GM21360 (cell line): ENCODE measurements around the gene MALRD1.
"Not testable (repeated sequence)": the region's sequence is repeated elsewhere in the genome, so short reads cannot be mapped to it uniquely, and the experiment has no call there.

ENCODE experiments used
- ATAC-seq: cut with Tn5 transposase; IDR thresholded peaks from one replicate; pipeline ENCODE4 v1.9.1; 2021; ENCODE audit warnings: mild to moderate bottlenecking, moderate library complexity; ENCODE audit not compliant: unreplicated experiment

Gene MALRD1

DNA sequence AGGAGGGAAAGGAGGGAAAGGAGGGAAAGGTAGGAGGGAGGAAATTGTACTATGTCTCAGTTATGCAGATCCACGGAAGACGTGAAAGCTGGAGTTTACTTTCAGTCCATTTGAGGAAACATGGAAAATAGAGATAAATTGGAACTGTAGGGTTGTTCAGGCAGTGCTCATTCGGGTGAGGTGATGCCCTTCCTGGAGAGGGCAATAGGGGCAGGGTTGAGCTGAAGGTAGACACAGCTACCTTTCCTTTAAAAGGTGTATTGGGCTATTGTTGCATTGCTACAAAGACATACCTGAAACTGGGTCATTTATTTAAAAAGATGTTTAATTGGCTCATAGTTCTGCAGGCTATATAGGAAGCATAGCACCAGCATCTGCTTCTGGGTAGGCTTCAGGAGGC, 650.7 kb downstream of the MALRD1 start:
- no peak for ATAC-seq

DNA sequence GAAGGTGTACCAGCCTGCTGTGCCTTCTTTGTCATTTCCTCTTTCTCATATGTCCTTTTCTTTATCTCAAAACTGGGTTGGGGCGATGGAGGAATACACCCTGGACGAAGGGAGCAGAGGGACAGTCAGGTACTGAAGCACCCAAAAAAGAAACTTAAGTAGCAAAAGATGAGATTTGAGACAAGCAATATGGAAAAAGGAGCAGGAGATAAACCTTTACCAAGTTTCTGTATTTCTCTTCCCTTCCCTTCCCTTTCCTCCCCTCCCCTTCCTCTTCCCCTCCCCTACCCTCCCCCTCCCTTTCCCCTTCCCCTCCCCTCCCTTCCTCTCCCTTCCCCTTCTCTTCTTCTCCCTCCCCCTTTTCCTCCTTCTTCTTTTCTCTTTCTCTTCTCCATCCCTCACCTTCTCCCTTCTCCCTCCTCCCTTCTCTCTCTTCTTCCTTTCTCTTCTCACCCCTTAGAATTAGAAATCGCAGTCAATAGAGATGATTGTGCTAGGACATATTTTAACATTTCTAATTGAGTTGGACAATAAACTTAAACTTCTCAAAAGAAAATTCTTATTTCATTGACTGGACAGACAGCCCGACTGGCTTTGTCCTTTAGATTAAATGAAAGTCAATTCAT, 652.9 kb downstream of the MALRD1 start:
- no peak for ATAC-seq

DNA sequence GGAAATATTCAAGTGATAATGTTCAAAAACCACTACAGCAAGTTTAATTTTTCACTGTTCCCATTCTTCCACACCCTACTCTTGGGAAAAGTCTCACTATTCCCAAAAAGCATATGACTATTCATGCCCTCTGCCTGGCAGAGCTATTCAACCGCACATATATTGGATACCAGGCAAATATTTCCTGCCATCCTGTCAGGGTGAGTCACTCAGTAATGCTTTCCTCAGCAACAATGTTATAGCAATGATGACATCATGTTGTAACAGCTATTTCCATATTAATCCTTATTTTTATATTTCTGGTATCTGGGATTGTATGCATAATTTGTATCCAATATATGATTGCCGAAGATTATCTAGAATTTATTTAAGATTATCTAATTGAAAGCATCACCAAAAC, 653.6 kb downstream of the MALRD1 start:
- ATAC-seq: no peak

DNA sequence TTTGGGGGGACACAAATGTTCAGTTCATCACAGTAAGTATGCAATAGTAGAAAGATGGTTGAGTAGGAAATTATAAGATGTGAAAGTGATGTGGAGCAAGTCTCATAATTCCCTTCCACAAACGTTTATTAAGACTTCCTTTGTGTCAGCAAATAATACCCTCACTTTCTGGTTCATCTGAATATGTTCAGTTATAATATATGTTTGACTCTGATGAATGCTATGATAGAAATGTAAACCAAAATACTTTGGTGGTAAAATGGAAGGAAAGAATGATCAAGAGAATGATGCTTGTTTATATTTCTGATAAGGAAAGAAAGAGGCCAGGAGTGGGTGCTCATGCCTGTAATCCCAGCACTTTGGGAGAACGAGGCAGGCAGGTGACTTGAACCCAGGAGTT, 655.9 kb downstream of the MALRD1 start:
- no peak for ATAC-seq

DNA sequence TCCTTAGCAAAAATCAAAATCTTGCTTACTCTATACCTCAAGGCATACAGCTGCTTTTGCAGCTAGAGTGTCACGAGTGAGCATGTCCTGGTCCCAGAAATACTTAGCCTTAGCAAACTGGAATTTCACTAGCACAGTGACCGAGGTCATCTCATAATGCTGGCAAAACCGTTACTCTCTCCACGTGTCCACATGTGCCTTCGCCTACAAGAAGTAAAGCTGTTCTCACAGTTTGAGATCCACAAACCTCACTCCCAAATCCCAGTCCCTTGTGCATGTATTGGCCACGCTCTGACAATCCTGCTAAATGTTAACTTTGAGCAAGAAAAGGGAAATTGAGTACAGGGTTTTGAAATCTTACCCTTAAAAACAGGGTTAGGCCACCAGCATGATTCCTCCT, 656.6 kb downstream of the MALRD1 start:
- ATAC-seq: no peak

DNA sequence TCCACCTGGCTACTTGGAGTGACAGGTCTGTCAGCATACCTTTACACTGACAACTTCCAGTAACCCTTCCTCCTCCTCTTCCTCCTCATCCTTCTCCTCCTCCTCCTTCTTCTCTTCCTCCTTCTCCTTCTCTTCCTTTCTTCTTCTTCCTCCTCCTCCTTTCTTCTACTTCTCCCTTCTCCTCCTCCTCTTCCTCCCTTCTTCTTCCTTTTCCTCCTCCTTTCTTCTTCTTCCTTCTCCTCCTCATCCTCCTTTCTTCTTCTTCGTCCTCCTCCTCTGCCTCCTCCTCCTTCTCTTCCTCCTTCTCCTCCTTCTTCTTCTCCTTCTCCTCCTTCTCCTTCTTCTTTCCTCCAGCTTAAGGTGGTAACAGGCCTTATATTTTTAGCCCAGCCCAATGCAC, 658.3 kb downstream of the MALRD1 start:
- ATAC-seq: no peak

DNA sequence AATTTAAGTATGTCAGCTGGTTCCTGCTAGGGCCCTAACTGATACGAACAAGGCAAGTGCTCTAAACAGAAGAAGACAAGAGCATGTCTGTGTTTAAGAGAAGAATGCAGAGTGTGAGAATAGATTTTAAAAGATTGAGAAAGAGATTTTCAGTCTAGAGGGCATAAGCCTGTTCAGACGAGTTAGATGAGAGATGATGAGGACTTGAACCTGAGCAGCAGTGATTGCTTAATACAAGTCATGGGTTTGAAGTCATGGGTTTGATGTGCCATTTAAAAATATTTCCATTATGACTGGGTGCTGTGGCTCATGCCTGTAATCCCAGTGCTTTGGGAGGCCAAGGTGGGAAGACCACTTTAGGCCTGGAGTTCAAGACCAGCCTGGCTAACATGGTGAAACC, 658.8 kb downstream of the MALRD1 start:
- no peak for ATAC-seq

DNA sequence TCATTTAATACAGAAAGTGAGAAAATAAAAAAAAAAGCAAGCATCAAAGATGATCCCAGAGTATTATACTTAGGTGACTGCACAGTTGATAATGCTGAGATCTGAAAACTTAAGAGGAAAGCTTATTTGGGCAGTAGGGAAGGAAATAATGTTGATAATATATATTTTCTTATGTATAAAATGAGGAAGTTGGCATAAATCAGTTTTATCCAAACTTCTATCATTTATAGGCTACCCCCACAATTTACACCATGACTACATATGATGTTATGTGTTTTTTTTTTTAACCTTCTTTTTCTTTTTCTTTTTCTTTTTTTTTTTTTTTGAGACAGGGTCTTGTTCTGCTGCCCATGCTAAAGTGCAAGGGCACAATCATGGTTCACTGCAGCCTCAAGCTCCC, 659.4 kb downstream of the MALRD1 start:
- ATAC-seq: no peak

DNA sequence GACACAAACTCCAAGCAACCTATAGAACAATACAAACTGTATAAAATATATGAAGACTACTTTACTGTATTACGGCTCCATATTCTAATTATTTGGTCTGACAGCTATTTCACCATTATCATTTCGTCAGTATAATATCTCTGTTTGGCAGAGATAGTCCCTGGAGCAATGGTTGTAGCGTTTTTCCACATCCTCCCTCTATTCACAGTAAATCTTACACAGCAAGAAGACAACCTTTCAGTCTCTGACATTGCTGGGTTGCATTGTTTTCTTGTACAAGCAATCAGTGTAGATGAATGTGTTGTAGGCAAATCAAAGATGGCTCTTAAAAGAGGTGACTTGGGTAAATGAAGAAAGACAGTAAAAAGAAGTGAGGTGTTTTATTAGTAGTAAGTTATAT, 662.0 kb downstream of the MALRD1 start:
- ATAC-seq: no peak

DNA sequence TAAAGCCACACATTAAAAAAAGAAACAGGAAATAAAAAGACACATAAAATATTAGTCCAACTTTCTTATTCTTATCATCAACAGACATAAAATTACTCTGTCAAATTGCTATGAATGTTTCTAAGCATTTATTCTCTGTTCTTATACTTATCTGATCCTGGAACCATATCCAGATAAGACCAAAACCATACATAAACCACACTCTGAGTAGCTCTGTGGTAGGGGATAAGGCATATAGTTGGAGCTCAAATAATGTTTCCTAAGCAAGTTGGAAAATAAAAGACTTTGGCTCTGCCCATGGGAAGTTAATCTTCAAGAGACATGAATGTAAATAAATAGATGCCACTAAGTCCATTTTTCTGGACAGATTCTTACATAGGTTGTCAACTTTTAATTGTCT, 664.6 kb downstream of the MALRD1 start:
- ATAC-seq: no peak

DNA sequence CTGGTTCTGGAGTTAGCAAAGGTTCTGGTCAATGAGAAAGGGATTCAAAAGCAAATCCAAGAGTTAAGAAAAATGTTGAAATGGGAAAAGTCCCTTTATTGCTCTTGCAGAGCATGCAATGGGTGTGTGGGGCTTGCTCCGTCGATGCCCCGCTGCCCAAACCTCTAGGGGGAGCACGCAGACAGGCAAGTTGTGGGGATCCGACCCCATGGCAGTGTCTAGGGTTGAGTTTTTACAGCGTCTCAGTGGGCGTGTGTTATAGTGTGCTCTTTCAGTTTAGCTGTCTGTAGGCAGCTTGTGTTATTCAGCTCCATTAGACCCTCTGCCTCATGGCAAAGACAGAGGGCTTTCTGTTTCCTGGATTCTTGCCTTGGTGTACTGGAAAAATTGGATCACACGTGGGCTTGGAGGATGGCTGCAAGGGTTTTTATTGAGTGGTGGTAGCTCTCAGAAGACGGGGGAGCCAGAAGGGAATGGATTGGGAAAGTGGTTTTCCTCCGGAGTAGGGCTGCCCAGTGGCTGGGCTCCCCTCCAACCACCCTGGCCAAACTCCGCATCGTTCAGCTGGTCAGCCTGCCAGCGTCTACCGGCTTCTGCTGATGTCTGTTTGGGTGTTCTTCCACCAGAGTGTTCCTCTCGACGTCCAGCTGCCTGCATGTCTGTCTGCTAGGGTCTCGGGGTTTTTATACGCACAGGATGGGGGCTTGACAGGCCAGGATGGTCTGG, 665.4 kb downstream of the MALRD1 start:
- ATAC-seq: no peak

DNA sequence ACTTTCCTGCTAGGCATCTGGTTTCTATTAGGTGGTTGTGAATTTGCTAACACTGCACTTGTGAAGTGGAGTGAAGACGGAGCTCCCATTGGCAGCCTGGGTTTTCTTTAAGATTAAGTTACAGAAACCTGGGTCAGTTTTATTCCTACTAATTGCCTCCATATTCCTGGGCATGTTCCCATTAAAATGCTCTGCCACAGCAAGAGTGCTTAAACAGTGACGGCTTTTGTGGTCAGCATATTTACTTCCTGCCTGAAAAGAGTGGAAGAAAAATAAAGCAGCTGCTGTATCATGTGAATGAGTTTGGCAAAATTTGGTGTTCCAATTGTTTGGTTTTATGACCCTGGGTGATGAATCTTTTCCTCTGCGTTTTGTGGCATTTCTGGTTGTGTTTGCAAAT, 670.7 kb downstream of the MALRD1 start:
- ATAC-seq: no peak

DNA sequence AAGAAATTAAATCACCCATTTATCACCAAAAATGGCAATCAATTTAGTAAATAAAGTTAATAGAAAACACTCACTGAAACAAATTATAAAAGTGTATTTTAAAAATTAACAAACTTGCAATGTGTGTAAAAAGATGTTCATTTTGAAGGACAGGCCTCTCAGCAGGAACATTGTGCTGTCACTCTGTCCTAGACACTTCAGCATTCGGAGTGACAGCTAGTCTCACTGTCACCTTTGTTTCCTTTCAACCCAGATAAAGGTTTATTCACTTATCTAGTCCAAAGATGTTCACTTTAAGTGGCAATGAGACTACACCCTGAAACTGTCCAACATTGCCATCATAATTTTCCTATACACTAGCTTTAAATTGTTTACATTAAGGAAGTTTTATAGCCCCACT, 675.7 kb downstream of the MALRD1 start:
- ATAC-seq: no peak

DNA sequence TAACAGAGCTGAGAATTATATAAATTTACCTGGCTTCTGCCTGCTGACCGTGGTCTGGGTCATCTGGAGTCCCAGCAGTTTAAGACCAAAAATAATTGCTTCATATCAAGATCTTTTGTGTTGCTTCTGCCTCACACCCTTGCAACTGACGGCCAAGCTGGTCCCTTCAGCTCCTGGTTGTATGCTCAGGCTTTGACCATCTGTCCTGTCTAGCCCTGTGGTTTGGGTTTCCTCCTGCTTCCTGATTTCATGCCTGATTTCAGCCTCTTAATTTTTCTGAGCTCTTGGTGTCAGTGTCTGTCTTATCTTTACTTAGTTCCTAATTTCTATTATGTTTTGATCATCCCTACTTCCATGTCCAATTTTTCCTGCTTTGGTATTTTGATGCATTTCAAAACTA, 679.8 kb downstream of the MALRD1 start:
- no peak for ATAC-seq

DNA sequence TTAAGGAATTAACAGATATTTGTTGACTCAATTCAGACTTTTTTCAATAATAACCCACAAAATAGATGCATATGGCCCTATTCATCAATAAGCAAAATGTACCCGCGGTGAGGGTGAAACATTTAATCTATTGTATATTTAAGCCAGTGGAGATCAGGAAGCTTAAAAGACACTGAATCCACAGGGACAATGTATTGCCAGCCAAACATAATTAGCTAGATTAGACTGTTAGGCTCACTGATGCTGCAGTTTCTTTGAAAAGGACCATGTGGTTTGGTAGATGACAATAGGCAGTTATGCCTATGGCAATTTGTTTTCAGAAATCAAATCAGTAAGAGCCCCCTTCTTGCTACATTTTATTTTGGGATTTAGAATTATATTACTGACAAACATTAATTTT, 680.4 kb downstream of the MALRD1 start:
- no peak for ATAC-seq

DNA sequence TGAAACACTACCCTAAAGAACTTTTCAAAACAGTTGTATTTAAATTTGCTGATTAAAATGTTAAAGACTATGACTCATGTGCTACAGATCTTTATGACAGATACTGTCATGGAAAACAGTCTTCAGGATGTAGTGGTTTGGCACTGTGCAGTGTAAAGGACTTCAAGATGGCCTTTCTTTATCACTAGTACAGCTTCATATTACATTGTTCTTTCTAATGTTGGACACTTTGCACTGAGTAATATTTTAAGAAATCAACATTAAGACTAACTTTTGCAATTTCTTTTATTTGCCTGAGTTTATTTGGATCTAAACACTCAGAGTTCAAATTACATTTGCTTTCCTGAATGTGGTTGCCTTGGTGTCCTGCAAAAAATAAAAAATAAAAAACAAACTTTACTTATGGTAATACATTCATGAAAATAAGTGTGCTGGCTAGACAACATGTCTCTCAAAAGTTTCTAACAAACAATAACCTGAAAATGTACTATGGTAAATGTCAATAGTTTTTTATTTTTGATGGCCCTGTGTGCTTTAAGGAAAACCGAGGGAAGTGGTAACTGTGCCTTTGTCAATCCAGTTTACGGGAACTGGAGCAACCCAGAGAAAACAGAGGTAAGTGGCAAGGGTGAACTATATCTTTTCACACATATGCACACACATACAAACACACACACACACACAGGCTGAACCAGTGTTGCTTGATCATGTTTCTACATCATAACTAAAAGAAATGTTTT, 681.7 kb downstream of the MALRD1 start:
- no peak for ATAC-seq

DNA sequence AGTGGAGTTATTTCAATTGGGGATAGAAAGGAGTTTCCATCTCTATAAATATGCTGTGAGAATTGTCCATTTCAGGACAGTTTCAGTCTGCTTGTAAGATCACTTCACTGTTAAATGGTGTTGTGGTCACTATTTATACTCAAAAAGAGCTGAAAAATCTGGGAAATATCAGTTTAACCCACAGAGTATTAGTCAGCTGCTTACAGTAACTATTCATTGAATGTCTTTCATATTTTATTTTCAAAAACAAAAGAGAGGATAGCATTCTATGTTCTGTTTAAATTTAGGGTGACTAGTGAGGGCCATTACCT, 682.3 kb downstream of the MALRD1 start:
- no peak for ATAC-seq

DNA sequence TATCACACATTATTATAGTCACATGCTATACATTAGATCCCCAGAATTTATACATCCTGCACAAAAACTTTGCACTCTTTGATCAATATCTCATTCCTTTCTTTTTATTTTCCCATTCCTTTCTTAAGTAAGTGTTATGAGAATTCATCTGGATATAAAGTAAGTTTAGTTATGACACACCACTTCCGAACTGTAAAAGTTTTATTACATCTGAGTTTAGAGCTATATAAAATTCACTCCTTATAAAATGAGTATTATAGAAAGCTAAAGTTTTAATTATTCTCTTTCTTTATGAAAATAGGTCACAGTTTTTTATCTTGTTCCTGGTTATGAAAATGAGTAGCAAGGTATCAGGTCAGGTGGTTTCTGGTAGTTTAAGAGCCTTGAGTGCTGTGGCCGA, 683.0 kb downstream of the MALRD1 start:
- ATAC-seq: no peak

DNA sequence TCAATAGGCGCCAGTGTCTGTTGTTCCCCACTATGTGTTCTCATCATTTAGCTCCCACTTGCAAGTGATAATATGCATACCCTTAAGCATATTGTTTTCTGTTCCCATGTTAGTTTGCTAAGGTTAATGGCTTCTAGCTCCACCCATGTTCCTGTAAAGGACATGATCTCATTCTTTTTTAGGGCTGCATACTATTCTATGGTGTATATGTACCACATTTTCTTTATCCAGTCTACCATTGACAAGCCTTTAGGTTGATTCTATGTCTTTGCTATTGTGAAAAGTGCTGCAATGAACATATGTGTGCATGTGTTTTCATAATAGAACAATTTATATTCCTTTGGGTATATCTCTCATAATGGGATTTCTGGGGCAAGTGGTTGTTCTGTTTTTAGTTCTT, 689.8 kb downstream of the MALRD1 start:
- ATAC-seq: no peak

DNA sequence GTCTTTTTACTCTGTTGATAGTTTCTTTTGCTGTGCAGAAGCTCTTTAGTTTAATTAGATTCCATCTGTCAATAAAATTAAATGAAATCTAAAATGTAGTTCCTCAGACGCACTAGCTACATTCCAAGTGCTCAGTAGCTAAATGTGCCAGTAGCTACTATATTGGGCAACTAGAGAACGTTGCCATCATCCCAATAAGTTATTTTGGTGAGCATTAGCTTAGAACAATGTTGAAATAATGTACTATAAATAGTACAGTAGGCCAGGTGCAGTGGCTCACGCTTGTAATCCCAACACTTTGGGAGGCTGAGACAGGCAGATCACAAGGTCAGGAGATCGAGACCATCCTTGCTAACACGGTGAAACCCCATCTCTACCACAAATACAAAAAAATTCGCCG, 690.6 kb downstream of the MALRD1 start:
- not testable (repeated sequence) for ATAC-seq

DNA sequence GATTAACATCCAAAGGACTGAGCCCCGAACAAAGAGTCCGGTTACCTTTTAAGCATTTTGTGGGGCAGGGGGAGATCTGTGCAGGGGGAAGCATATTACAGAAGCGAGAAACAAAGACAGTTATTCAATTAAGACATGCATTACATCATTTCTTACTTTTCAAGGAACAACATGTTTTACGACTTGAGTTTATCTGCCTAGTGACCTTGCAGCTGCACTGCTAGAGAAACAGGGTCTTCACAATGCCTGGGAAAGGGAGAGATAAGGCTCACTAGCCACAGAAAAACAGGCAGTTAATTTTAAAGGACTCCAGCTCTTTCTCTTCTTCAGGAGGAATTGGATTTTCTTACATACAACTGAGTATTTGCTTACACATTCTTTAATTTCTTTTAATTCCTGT, 693.5 kb downstream of the MALRD1 start:
- ATAC-seq: not testable (repeated sequence)

DNA sequence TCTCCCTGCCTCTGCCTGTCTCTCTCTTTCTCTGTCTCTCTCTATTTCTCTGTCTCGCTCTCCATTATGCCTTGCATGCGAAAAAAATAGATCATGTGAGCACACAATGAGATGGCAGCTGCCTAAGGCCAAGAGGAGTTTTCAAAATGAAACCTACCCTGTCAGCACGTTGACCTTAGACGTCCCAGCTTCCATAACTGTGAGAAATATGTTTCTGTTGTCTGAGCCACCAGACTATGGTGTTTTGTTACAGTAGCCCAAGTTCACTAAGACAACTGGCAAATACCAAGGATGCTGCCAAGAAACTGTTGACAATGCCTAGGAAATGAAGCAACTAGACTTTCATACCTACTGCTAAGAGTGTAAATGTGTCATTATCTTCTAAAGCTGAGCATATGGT, 697.1 kb downstream of the MALRD1 start:
- ATAC-seq: no peak
